Thymus (tissue), 11 donors: ENCODE data around the gene SORL1-AS1.
A peak's percentile ranks its signal among the peaks of the same experiment; 100 is the strongest.

Source experiments
- DNase-seq, 9 donors: peaks; one replicate each; pipeline ENCODE4 v3.0.0-alpha.2; 2013; ENCODE audit warnings: low spot score in 9 of 9, low read depth in 6 of 9, missing footprints in 1 of 9
- H3K27ac ChIP-seq, 2 donors: one replicate each; pipeline ENCODE4 v1.5.1; 2013; ENCODE audit warnings: control low read depth in 1 of 2, low read depth in 1 of 2, low read length in 1 of 2, mild to moderate bottlenecking in 1 of 2, moderate library complexity in 1 of 2
- H3K27me3 ChIP-seq, 2 donors: one replicate each; pipeline ENCODE4 v1.5.1; 2013; ENCODE audit warnings: low read length in 1 of 2; ENCODE audit not compliant: control insufficient read depth in 2 of 2, insufficient read depth in 1 of 2
- H3K36me3 ChIP-seq, 2 donors: one replicate each; pipeline ENCODE4 v1.5.1; 2013; ENCODE audit warnings: low read length in 1 of 2, mild to moderate bottlenecking in 1 of 2, moderate library complexity in 1 of 2; ENCODE audit not compliant: control insufficient read depth in 2 of 2, insufficient read depth in 2 of 2
- H3K4me1 ChIP-seq, 2 donors: one replicate each; pipeline ENCODE4 v1.5.1; 2013; ENCODE audit warnings: low read length in 2 of 2; ENCODE audit not compliant: control insufficient read depth in 2 of 2, insufficient read depth in 2 of 2
- H3K4me3 ChIP-seq, 2 donors: one replicate each; pipeline ENCODE4 v1.5.1; 2013; ENCODE audit warnings: low read length in 2 of 2, control low read depth in 1 of 2, mild to moderate bottlenecking in 1 of 2
- H3K9me3 ChIP-seq, 2 donors: one replicate each; pipeline ENCODE4 v1.5.1; 2013; ENCODE audit warnings: low read length in 1 of 2, mild to moderate bottlenecking in 1 of 2; ENCODE audit not compliant: control insufficient read depth in 2 of 2, insufficient read depth in 1 of 2
- WGBS: extraction: QIAGEN DNeasy Blood & Tissue Kit; methylation state at CpG from one replicate; pipeline ENCODE4 v1.1.7; 2013; 5-methylcytosine and 5-hydroxymethylcytosine counted together
- donor health status: healthy.

The SORL1-AS1 gene

GRCh38 chr11:121439337-121439736 is 13.4 kb downstream of the SORL1-AS1 start:
- H3K9me3 ChIP-seq: no peaks in the 10 kb centered on the region
- no peaks in the 10 kb centered on the region for H3K4me1 ChIP-seq
- H3K4me3 ChIP-seq: no peak overlapping the region
- H3K27me3 ChIP-seq: no peaks in the 10 kb centered on the region
- H3K36me3 ChIP-seq: no peaks in the 10 kb centered on the region
- no peak for DNase-seq
- no peak overlapping the region for H3K27ac ChIP-seq
- WGBS: 98% methylated on average over 4 of the region's 4 CpGs

GRCh38 chr11:121437686-121438078 is 15.1 kb downstream of the SORL1-AS1 start:
- no peak overlapping the region for H3K4me3 ChIP-seq
- no peaks in the 10 kb centered on the region for H3K9me3 ChIP-seq
- H3K4me1 ChIP-seq: no peaks in the 10 kb centered on the region
- DNase-seq: no peak
- no peaks in the 10 kb centered on the region for H3K27me3 ChIP-seq
- no peak overlapping the region for H3K27ac ChIP-seq
- H3K36me3 ChIP-seq: no peaks in the 10 kb centered on the region
- 89% methylated on average over 4 of the region's 4 CpGs for WGBS

DNA sequence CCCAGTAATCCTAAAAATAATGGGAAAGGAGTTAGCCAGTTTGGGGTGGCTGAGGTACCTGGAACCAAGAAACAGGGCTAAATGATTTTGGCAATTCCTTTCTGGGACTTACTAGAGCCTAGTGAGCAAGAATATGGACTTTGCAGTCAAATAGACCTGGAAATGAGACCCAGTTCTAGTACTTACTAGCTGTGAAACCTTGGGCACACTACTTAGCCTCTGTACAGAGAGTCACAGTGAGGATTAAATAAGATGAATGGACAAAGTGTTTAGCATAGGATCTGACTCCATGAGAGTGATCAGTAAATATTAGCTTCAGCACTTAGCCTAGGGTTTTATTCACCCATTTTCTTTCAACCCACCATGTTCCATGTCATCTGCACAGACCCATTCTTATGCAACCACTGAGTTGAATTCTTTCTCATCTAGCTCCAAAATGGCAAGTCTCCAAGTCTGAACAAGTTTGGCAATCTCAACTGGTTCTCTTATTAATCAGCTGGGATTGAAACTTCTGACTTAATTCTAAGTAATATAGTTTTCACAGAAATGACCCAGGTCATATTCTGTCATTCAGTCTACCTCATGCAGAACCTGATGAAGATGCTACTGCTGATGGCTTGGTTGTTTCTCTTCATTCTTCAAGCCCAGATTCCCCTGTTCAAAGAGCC is 15.6 kb downstream of the SORL1-AS1 start:
- H3K4me3 ChIP-seq: no peak overlapping the region
- no peaks in the 10 kb centered on the region for H3K36me3 ChIP-seq
- H3K4me1 ChIP-seq: no peaks in the 10 kb centered on the region
- H3K9me3 ChIP-seq: no peaks in the 10 kb centered on the region
- no peak for DNase-seq
- no peak overlapping the region for H3K27ac ChIP-seq
- no peaks in the 10 kb centered on the region for H3K27me3 ChIP-seq

DNA sequence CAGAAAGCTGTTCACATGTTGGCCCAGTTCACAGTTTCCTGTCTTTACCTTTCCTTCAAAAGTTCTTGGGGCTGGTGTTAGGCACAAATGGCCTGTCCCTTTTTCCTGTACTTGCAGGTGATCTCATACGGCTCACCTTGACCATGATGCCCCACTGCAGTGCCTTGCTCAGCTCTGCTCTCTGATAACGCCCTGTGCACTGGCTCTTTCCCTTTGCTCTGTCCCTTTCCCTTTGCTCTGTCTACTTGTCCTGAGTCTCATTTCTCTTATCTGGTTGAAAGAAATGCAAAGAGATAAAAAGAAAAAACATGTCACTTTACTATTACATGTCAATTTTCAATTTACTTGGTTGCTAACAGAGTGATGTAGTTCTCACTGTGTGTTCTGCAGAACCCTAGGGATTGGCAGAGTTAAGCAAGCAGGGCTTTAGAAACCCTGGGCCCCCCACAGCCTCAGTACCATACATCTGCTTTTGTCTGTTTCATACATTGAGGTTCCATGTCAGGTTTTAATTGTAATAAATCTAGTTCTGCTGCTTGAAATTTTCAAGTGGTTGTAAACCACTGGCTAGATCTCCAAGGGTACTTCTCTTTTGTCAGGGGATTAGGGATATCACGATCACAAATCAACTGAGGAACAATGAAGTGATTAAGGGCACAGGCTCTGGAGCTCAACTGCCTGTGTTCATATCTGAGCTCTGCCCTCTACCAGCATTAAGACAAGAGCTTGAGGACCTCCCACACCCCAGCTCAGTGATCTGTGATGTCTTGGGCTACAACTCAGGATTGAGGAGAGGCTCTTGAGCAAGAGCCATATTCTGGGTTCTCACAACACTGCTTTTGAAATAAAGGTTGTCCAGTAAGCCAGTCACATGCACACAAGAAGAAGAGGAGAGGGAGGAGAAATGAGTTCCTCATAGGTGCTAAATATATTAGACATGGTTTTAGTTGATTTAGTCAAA is 16.9 kb downstream of the SORL1-AS1 start:
- WGBS: 93% methylated on average over 3 of the region's 3 CpGs

GRCh38 chr11:121435132-121435531 is 17.6 kb downstream of the SORL1-AS1 start:
- no peak for DNase-seq
- Histone ChIP-seq H3K4me3 (no peak overlapping the region), H3K27me3 (no peaks in the 10 kb centered on the region), H3K4me1 (no peaks in the 10 kb centered on the region), H3K36me3 (no peaks in the 10 kb centered on the region), H3K9me3 (no peaks in the 10 kb centered on the region), H3K27ac (no peak overlapping the region)
- WGBS: 45% methylated on average over 4 of the region's 4 CpGs

More for the DNA sequence above, 16.9 kb downstream of the SORL1-AS1 start:
- no peak for DNase-seq
- Histone ChIP-seq H3K9me3 (no peaks in the 10 kb centered on the region), H3K4me1 (no peaks in the 10 kb centered on the region), H3K4me3 (no peak overlapping the region), H3K27me3 (no peaks in the 10 kb centered on the region), H3K27ac (no peak overlapping the region), H3K36me3 (no peaks in the 10 kb centered on the region)

DNA sequence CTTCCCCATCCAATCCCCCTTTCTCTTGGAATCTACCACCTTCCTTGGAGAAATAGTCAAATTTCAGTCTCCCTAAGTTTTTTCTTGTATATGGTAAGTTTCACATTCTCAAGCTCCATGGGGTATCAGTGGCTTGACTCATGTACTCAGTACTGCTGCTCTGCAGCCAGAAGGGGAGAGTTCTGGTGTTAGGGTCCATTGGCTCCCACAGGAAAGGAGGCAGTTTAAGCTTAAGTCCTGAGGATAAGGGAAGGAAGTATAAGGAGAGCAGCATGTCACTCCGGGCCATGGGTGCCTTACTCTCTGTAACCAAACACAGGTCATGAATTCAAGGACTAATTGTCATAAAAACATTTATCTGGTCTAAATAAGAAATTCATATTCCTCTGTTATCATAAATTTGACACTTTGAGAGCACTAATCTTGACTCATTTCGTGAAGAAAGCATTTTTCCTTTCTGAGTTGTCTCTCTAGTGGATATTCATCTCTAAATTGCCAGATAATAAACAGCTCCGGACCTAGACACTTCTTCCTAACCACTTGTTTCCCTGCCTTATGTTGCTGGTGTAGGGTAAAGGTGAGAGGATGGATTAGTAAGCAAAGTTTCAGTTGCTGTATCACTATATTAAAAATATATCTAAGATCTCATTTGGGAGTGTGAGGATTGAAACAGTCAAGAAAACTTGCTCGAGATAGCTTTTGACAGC is 20.8 kb downstream of the SORL1-AS1 start:
- no peak overlapping the region for H3K4me3 ChIP-seq
- H3K27me3 ChIP-seq: peaks cover 0 to 9% of the 10 kb centered on the region in 2 donors
- H3K4me1 ChIP-seq: peaks cover under 1 to 3% of the 10 kb centered on the region in 2 donors
- WGBS: 95% methylated on average over 4 of the region's 4 CpGs
- no peaks in the 10 kb centered on the region for H3K9me3 ChIP-seq
- DNase-seq: no peak
- H3K27ac ChIP-seq: no peak overlapping the region
- no peaks in the 10 kb centered on the region for H3K36me3 ChIP-seq

DNA sequence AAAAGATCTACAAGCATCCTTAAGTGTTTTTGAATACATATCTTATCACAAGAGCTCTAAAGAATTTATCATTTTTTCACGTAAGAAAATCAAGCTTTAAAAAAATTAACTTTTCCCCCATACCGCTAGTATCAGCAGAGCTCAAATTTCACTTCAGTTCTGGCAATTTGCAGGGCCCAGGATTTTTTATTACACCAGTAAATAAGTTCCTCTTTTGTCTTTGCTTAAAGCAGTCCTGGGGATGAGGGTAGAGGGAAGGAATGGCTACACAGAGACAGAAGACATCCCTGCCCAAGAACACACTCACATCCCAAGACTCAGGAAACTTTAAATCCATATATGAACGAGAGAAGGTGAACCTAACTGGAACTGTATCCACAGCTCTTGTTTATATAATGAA is 23.2 kb downstream of the SORL1-AS1 start:
- H3K36me3 ChIP-seq: no peaks in the 10 kb centered on the region
- H3K4me1 ChIP-seq: peaks cover 4 to 5% of the 10 kb centered on the region in 2 donors
- 54% methylated on average over 3 of the region's 3 CpGs for WGBS
- peaks cover 0 to 16% of the 10 kb centered on the region in 2 donors for H3K27me3 ChIP-seq
- H3K9me3 ChIP-seq: no peaks in the 10 kb centered on the region
- no peak overlapping the region for H3K4me3 ChIP-seq
- H3K27ac ChIP-seq: no peak overlapping the region
- DNase-seq: no peak

DNA sequence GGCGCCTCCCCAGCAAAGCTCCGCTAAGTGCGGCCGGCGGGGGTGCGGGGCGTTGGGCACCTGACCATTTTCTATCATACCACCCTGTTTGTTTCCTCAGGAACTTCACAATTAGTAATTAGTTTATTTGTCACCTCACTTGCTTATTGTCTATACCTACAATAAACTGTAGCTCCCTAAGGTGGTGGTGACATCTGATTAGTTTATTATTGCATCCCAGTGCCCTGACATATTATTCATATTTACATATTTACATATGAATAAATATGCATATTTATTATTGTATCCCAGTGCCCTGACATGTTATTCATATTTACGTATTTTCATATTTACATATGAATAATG is 25.4 kb downstream of the SORL1-AS1 start:
- no peaks in the 10 kb centered on the region for H3K9me3 ChIP-seq
- WGBS: 12% methylated on average over 8 of the region's 8 CpGs
- H3K27ac ChIP-seq: no peak overlapping the region
- H3K27me3 ChIP-seq: peaks cover 0 to 16% of the 10 kb centered on the region in 2 donors
- DNase-seq: no peak
- peaks cover 4 to 5% of the 10 kb centered on the region in 2 donors for H3K4me1 ChIP-seq
- peak overlapping the region in 1 of 2 donors; percentile 32 for H3K4me3 ChIP-seq
- no peaks in the 10 kb centered on the region for H3K36me3 ChIP-seq
